Activated naive CD4-positive, alpha-beta T cell treated with anti-CD3 and anti-CD28 coated beads, Interleukin-2, amount 50 U/mL, for 24 hours (primary cell): Measurements from ENCODE around the gene SLC6A6.

Experiments
- H3K27ac Mint-ChIP-seq: one replicate; pipeline ENCODE4 v1.8.0; 2021; ENCODE audit warnings: mild to moderate bottlenecking, mixed read lengths
- H3K27me3 Mint-ChIP-seq: one replicate; pipeline ENCODE4 v1.8.0; 2021; ENCODE audit warnings: mixed read lengths
- H3K36me3 Mint-ChIP-seq: one replicate; pipeline ENCODE4 v1.8.0; 2021; ENCODE audit warnings: mixed read lengths
- H3K4me1 Mint-ChIP-seq: one replicate; pipeline ENCODE4 v1.8.0; 2021; ENCODE audit warnings: mixed read lengths
- H3K4me3 Mint-ChIP-seq: one replicate; pipeline ENCODE4 v1.8.0; 2021; ENCODE audit warnings: mild to moderate bottlenecking, mixed read lengths
- H3K9me3 Mint-ChIP-seq: one replicate; pipeline ENCODE4 v1.8.0; 2021; ENCODE audit warnings: mixed read lengths

Gene SLC6A6

GRCh38 chr3:14521611-14522010 is 119.2 kb downstream of the SLC6A6 start:
- H3K27me3 Mint-ChIP-seq = no peaks in the 10 kb centered on the region
- H3K27ac Mint-ChIP-seq = no peak overlapping the region
- H3K4me1 Mint-ChIP-seq = no peaks in the 10 kb centered on the region
- H3K9me3 Mint-ChIP-seq = no peaks in the 10 kb centered on the region
- no peaks in the 10 kb centered on the region for H3K36me3 Mint-ChIP-seq
- H3K4me3 Mint-ChIP-seq = no peak overlapping the region

- Mint-ChIP-seq H3K9me3 (no peaks in the 10 kb centered on the region), H3K4me3 (no peak overlapping the region), H3K27ac (no peak overlapping the region), H3K27me3 (no peaks in the 10 kb centered on the region), H3K4me1 (no peaks in the 10 kb centered on the region), H3K36me3 (no peaks in the 10 kb centered on the region)
Measured at GRCh38 chr3:14522129-14522691, 119.8 kb downstream of the SLC6A6 start.

DNA sequence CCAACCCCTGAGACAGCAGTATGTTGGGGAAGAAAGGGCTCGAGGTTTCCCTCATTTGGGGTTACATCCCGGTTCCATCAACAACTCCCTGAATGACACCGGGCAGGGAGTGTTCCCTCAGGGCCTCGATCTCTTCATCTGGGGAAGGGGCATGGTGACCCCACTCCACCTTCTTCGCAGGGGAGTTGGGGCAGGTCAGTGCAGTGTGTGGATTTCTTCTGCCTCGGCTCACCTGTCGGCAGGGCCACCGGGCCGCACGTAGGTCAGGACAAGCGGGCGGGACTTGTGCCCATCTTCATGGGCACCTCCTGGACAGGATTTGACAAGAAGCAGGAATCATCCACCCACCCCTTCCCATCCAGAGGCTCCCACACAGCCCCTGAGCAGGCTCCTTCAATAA is 120.4 kb downstream of the SLC6A6 start:
- Mint-ChIP-seq H3K9me3 (no peaks in the 10 kb centered on the region), H3K4me1 (no peaks in the 10 kb centered on the region), H3K36me3 (no peaks in the 10 kb centered on the region), H3K27ac (no peak overlapping the region), H3K27me3 (no peaks in the 10 kb centered on the region), H3K4me3 (no peak overlapping the region)

GRCh38 chr3:14523792-14524191 is 121.4 kb downstream of the SLC6A6 start:
- H3K27me3 Mint-ChIP-seq = no peaks in the 10 kb centered on the region
- H3K4me3 Mint-ChIP-seq = no peak overlapping the region
- H3K36me3 Mint-ChIP-seq = no peaks in the 10 kb centered on the region
- no peaks in the 10 kb centered on the region for H3K9me3 Mint-ChIP-seq
- H3K27ac Mint-ChIP-seq = no peak overlapping the region
- no peaks in the 10 kb centered on the region for H3K4me1 Mint-ChIP-seq

DNA sequence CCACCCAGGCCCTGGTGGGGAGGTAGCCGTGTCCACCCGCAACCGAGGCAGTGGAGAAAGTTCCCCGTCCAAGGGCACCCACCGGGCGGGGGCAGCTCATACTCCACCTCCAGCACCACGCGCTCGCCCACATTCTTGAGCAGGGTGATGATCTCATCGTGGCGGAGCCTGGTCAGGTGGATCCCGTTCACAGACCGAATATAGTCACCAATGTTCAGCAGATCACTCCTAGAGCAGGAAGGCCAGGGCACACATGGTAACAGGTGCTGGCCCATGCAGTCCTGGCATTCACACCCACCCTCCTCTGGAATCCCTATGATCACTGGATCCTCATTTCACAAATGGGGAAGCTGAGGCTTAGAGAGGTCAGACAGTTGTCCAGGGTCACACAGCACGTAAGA is 121.9 kb downstream of the SLC6A6 start:
- H3K4me1 Mint-ChIP-seq = no peaks in the 10 kb centered on the region
- H3K4me3 Mint-ChIP-seq = no peak overlapping the region
- no peaks in the 10 kb centered on the region for H3K9me3 Mint-ChIP-seq
- H3K36me3 Mint-ChIP-seq = no peaks in the 10 kb centered on the region
- no peaks in the 10 kb centered on the region for H3K27me3 Mint-ChIP-seq
- no peak overlapping the region for H3K27ac Mint-ChIP-seq

DNA sequence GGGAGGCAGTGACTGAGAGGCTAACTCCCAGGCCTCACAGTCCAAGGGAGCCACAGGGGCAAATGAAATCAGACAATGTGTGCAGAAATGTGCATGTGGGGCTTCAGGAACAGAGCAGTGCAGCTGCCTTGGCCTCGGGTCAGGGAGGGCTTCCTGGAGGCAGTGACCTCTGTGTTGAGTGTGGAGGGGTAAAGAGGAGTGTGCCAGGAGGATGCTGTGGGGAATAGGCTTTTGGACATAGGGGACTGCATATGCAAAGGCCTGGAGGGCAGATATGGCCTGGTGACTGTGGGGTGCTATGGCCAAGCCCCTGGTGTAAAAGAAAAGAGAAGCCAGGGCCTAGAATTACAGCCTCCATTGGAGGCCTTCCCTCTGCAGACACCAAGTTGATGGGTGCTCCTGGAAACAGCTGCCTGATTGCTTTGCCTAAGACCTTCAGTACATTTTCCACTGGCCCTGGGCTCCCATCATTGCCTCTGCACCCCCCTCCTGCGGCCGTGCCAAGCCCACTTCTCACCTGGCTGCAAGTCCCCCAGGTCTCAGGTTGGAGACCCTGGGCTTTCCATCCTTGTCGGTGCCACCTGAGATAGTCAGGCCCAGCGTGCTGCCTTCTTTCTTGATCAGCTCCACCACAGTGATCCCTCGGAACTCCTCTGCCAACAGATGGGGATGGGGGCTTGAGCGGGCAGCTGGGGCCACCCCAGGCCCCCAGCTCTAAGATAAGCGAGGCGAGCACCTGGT is 122.7 kb downstream of the SLC6A6 start:
- Mint-ChIP-seq H3K27me3 (peaks cover 1% of the 10 kb centered on the region), H3K27ac (no peak overlapping the region)

DNA sequence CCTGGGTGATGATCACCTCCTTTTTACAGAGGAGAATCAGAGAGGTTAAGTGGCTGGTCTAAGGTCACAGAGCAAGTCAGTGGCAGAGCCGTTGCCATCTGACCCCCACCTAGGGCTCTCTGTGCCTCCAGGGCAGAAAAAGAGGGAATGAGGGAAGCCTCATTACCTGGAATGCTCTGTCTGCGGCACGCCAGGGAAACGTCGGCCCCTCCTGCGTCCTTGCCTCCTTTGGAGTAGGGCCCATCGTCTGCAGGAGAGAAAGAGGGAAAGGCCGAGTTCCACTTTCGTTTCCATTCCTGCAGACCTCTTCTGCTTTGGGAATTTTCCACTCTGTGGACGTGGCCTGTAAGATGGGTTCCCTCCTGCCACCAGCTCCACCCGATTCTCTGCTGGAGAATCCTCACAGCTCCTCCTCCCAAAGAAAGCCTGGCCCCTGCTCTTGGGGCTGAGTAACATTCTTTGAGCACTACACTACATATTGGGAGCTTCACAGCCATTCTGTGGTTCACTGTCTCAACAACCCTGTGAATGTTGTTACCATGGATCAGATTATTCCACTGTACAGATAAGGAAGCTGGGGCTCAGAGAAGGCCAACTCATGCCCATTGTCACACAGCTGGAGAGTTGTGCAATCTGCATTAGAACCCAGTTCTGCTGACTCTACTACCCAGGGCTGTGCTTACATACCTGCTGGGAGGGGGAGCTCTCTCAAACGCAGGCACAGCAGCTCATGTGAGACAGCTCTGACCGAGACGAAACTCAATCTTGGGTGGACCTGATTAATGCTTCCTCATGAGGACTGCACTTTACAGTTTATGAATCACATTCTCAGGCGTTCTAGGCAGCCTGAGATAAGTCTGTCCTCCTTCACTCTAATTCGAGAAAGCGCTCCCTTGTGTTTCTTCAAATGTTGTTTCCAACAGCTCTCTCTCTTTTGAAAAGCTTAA is 123.6 kb downstream of the SLC6A6 start:
- H3K27ac Mint-ChIP-seq = no peak overlapping the region
- H3K27me3 Mint-ChIP-seq = peaks cover 1% of the 10 kb centered on the region
- H3K4me3 Mint-ChIP-seq = no peak overlapping the region
- no peaks in the 10 kb centered on the region for H3K4me1 Mint-ChIP-seq
- no peaks in the 10 kb centered on the region for H3K9me3 Mint-ChIP-seq
- no peaks in the 10 kb centered on the region for H3K36me3 Mint-ChIP-seq

More for the DNA sequence above, 122.7 kb downstream of the SLC6A6 start:
- Mint-ChIP-seq H3K9me3 (no peaks in the 10 kb centered on the region), H3K36me3 (no peaks in the 10 kb centered on the region), H3K4me3 (no peak overlapping the region), H3K4me1 (no peaks in the 10 kb centered on the region)

DNA sequence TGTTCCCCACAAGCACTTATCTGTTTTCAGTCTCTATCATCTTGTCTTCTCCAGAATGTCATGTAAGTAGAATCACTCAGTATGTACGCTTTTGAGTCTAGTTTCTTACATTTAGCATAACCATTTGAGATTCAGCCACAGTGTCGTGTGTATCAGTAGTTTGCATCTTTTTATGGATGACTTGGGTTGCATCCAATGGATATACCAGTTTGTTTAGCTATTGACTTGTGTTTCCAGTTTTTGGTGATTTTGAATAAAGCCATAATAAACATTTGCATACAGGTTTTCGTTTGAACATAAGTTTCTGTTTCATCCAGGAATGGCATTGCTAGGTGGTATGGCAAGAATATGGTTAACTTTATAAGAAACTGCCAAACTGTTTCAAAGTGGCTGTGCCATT is 125.7 kb downstream of the SLC6A6 start:
- H3K4me1 Mint-ChIP-seq = no peaks in the 10 kb centered on the region
- H3K27ac Mint-ChIP-seq = no peak overlapping the region
- no peaks in the 10 kb centered on the region for H3K36me3 Mint-ChIP-seq
- H3K4me3 Mint-ChIP-seq = no peak overlapping the region
- H3K9me3 Mint-ChIP-seq = no peaks in the 10 kb centered on the region
- H3K27me3 Mint-ChIP-seq = peaks cover 3% of the 10 kb centered on the region

DNA sequence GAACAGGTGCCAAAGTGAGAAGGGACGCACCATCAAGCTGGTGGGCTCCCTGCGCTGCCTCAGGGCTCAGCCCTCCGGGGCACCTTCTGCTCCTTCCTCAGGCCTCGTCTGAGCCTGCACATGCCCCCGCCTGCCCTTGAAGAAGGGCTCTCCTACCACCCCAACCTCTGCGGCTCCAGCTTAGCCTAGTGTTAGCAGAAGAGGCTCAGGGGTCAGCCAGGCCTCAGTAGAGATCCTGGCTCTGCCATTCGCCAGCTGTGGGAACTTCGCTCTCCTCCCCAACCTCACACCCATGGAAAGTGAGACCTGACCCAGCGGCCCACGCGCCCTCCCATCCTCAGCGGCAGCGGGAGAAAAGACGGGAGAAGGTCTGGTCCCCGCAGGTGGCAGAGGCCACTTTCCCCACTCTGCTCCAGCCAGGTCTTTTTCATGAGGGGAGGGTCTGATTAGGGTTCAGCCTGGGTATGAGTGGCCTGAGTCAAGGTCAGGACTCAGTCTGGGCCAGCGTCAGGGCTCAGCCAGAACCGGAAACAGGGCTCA is 129.5 kb downstream of the SLC6A6 start:
- H3K36me3 Mint-ChIP-seq = no peaks in the 10 kb centered on the region
- H3K27ac Mint-ChIP-seq = no peak overlapping the region
- H3K4me1 Mint-ChIP-seq = no peaks in the 10 kb centered on the region
- no peak overlapping the region for H3K4me3 Mint-ChIP-seq
- peaks cover 3% of the 10 kb centered on the region for H3K27me3 Mint-ChIP-seq
- no peaks in the 10 kb centered on the region for H3K9me3 Mint-ChIP-seq

DNA sequence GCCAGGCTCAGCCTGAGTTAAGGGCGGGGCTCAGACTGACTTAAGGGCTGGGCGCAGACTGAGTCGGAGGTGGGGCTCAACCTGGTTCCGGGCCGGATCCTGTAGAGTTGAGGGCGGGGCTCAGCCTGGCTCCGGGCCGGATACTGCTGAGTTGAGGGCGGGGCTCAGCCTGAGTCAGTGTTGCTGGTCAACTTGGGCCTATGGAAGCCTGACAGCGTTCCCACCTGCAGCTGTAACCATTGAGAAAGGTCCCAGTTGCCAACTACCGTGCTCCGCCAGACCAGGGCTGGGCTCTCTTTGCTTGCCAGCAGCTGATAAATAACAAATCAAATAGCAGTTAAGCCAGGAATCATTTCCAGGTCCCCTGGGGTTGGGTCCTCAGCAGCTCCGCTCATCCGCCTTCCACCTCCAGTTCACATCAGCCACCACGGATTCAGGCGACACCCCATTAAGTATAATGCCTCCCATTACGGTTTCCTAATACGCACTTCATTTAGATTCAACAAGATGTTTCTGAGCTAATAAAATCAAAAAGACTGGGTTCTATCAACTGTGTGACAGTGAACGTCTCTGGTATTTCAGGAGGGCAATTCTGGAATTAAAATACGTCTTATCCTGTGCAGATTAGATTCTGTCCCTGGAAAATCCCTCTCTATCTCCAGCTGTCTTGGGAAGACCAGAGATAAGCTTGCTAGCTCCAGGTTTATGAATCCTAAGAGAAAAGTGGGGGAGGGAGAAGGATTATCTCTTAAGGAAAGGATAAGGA is 130.5 kb downstream of the SLC6A6 start:
- H3K27me3 Mint-ChIP-seq = peaks cover 3% of the 10 kb centered on the region
- H3K4me1 Mint-ChIP-seq = no peaks in the 10 kb centered on the region
- no peak overlapping the region for H3K27ac Mint-ChIP-seq
- H3K9me3 Mint-ChIP-seq = no peaks in the 10 kb centered on the region
- no peak overlapping the region for H3K4me3 Mint-ChIP-seq
- no peaks in the 10 kb centered on the region for H3K36me3 Mint-ChIP-seq

GRCh38 chr3:14533457-14533958 is 131.1 kb downstream of the SLC6A6 start:
- Mint-ChIP-seq H3K4me1 (no peaks in the 10 kb centered on the region), H3K27ac (no peak overlapping the region), H3K4me3 (no peak overlapping the region), H3K9me3 (no peaks in the 10 kb centered on the region), H3K27me3 (peaks cover 3% of the 10 kb centered on the region), H3K36me3 (no peaks in the 10 kb centered on the region)

DNA sequence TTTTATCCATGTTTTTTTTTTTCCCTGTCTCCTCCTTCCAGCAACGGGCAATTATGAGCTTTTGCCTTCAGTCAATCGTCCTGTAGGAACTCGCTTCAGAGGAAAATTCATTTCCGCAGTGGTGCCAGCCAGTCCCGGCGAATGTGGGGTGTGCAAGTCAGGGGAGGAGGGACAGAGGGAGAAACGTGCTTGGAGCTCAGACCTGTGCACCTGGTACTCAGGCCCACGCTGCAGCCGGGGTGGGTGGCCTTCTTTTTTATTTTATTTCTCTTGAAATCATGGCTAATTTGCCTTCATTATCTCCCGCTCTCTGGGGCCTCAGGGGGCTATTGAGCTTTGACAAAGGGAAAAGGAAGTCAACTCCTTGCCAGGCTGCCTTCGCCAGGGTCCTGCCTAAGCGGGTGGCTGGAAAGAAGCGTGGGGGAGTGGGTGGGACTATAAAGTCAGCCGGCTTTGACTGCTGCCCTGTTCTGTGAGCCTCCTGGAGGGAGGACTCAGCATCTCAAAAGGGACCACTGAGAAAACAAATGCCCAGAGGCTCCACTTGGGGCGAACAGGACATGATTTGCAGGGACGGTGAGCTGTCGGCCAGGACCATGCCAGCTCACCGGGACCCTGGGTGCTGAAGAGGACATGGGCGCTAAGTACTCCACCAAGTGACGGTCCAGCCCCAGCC is 132.2 kb downstream of the SLC6A6 start:
- H3K27ac Mint-ChIP-seq = no peak overlapping the region
- H3K4me3 Mint-ChIP-seq = no peak overlapping the region

DNA sequence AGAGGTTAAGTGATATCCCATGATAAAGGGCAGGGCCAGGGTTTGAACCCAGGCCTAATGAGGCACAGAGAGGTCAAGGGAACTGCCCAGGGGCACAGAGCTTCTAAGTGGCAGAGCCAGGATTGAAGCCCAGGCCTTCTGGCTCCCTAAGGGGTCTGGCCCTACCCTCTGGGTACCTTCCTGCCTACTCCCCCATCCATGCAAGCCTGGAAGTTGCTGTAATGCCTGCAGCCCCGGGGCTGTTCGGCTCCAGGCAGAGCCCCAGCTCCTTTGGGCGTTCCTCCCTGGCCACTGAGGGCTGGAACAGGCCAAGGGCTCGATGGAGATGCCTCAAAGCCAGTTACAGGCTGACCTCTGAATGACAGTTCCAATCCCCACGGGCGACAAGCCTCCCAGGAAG is 133.2 kb downstream of the SLC6A6 start:
- Mint-ChIP-seq H3K4me3 (no peak overlapping the region), H3K9me3 (no peaks in the 10 kb centered on the region), H3K36me3 (no peaks in the 10 kb centered on the region), H3K27ac (no peak overlapping the region), H3K27me3 (peaks cover 2% of the 10 kb centered on the region), H3K4me1 (no peaks in the 10 kb centered on the region)

More for the DNA sequence above, 132.2 kb downstream of the SLC6A6 start:
- no peaks in the 10 kb centered on the region for H3K36me3 Mint-ChIP-seq
- peaks cover 2% of the 10 kb centered on the region for H3K27me3 Mint-ChIP-seq
- H3K9me3 Mint-ChIP-seq = no peaks in the 10 kb centered on the region
- no peaks in the 10 kb centered on the region for H3K4me1 Mint-ChIP-seq

DNA sequence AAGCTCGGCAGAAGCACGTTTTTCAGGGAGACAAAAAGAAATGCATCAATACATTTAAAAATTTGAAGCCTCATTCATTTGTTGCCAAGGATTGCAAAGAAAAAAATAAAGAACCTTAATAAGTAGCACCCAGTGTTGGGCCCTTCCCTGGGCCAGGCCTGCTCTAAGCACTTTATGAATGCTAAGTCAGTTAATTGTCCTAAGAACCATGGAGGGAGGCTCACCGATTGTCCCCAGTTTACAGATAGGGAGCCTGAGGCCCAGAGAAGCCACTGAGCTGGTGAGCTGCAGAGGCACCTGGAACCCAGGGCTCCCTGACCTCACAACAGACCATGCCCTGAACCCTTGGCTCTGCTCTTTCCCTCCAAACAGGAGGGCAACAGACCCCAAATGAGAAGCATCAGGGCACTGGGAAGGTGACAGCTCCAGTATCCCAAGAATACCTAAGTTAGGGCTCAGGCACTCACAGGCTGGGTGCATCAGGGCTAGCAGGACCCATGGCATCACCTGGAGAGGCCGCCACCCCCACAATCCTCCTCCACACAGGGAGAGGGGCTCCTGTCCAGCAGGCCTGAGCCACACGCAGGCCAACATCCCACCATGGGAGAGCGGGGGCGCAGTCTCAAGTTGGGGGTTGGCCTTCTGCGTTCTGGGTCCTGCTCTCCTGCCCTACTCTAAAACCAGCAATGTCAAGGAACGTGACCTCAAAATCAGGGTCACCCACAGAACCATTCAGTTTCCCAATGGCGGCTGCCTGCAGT is 133.8 kb downstream of the SLC6A6 start:
- H3K4me3 Mint-ChIP-seq = no peak overlapping the region
- peaks cover 2% of the 10 kb centered on the region for H3K27me3 Mint-ChIP-seq
- H3K27ac Mint-ChIP-seq = no peak overlapping the region
- no peaks in the 10 kb centered on the region for H3K4me1 Mint-ChIP-seq
- H3K36me3 Mint-ChIP-seq = no peaks in the 10 kb centered on the region
- no peaks in the 10 kb centered on the region for H3K9me3 Mint-ChIP-seq
